Epidermal melanocyte (primary cell): ENCODE results near the gene PSMD9.
"Not testable (repeated sequence)": the region's sequence is repeated elsewhere in the genome, so short reads cannot be mapped to it uniquely, and the experiment has no call there.

Source experiments
- DNase-seq: peaks from one replicate; pipeline ENCODE4 v3.0.0; 2011; ENCODE audit warnings: low spot score; ENCODE audit not compliant: insufficient read length

Gene PSMD9

GRCh38 chr12:121873216-121873569 lies 15.4 kb upstream of the PSMD9 start:
- DNase-seq, result no peak

- no peak for DNase-seq
Measured at GRCh38 chr12:121874071-121874470, 14.5 kb upstream of the PSMD9 start.

DNA sequence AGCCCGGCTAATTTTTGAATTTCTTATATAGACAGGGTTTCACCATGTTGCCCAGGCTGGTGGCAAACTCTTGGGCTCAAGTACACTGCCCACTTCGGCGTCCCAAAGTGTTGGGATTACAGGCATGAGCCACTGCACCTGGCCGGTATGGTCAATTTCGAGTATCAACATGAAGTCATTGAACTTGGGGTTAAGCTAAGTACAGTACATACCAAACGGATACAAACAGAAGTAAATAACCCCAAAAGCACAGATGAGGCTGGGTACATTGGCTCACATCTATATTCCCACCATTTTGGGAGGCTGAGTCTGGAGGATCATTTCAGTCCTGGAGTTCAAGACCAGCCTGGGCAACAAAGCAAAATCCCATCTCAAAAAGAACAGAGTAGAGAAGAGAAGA lies 13.0 kb upstream of the PSMD9 start:
- DNase-seq, result no peak

DNA sequence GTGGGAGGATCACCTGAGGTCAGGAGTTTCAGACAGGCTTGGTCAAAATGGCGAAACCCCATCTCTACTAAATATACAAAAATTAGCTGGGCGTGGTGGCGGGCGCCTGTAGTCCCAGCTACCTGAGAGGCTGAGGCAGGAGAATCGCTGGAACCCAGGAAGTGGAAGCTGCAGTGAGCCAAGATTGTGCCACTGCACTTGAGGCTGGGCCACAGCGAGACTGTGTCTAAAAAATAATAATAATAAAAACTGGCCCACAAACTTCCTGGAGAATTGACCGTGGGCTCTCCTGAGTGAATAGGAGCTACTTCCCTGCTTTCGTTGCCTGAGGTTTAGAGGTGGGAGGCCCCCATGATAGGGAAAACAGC lies 12.5 kb upstream of the PSMD9 start:
- DNase-seq, result not testable (repeated sequence)

GRCh38 chr12:121883315-121883660 lies 5.3 kb upstream of the PSMD9 start:
- DNase-seq, result no peak

- DNase-seq, result not testable (repeated sequence)
Measured at GRCh38 chr12:121885129-121885528, 3.5 kb upstream of the PSMD9 start.

GRCh38 chr12:121888083-121888477 lies 510 bp upstream of the PSMD9 start:
- DNase-seq, result no peak

GRCh38 chr12:121889274-121889624 lies 659 bp downstream of the PSMD9 start:
- DNase-seq, result no peak

DNA sequence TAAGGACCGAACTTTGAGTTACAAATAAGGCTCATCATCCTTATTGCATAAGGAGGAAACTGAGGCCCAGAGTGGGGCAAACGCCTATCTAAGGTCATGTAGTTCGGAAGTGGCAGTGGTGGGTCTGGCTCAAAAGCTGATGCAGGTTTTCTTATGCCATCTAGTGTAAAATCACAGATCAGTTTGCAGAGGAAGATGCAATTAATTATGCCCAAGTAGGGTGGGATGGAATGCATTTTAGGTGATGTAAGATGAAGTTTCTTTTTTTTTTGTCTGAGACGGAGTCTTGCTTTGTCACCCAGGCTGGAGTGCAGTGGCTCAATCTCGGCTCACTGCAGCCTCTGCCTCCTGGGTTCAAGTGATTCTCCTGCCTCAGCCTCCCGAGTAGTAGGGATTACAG lies 1.1 kb downstream of the PSMD9 start:
- DNase-seq, result not testable (repeated sequence)

- DNase-seq, result no peak
Measured at GRCh38 chr12:121892673-121893561, 4.3 kb downstream of the PSMD9 start.

- peak; percentile 57 for DNase-seq
Measured at GRCh38 chr12:121893961-121894460, 5.4 kb downstream of the PSMD9 start.

DNA sequence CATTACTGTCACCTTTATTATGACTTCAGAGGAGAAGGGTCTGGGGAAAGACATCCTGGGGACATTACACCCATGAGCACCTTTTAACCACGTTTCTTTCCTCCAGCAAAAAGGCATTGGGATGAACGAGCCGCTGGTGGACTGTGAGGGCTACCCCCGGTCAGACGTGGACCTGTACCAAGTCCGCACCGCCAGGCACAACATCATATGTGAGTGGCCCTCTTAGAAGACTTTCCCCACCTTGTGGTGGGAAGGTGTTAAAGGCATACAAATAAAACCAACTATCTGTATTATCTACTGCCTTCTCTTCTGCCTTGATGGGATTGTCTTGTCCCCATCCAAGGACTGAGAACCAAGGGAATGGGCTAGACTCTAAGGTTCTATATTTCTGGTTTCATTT lies 6.0 kb downstream of the PSMD9 start:
- DNase-seq, result no peak

GRCh38 chr12:121898287-121898686 lies 9.7 kb downstream of the PSMD9 start:
- no peak for DNase-seq

- no peak for DNase-seq
Measured at GRCh38 chr12:121899590-121899989, 11.0 kb downstream of the PSMD9 start.

DNA sequence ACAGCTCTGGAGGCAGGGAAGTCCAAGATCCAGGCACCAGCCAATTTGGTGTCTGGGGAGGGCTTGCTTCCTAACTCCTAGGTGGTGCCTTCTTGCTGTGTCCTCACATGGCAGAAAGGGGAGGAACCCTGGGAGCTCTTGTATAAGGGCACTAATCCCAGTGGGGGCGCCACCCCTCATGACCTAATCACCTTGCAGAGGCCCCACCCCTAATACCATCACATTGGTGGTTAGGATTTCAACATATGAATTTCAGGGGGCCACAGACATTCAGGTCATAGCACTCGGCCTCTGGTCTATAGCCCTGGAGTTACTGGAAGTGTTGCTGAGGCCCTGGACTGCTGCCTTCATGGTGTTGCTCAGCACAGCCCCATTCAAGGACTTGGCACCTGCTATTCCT lies 14.6 kb downstream of the PSMD9 start:
- no peak for DNase-seq

- DNase-seq, result no peak
Measured at GRCh38 chr12:121905746-121906145, 17.2 kb downstream of the PSMD9 start.

GRCh38 chr12:121908702-121909101 lies 20.1 kb downstream of the PSMD9 start:
- DNase-seq, result no peak

DNA sequence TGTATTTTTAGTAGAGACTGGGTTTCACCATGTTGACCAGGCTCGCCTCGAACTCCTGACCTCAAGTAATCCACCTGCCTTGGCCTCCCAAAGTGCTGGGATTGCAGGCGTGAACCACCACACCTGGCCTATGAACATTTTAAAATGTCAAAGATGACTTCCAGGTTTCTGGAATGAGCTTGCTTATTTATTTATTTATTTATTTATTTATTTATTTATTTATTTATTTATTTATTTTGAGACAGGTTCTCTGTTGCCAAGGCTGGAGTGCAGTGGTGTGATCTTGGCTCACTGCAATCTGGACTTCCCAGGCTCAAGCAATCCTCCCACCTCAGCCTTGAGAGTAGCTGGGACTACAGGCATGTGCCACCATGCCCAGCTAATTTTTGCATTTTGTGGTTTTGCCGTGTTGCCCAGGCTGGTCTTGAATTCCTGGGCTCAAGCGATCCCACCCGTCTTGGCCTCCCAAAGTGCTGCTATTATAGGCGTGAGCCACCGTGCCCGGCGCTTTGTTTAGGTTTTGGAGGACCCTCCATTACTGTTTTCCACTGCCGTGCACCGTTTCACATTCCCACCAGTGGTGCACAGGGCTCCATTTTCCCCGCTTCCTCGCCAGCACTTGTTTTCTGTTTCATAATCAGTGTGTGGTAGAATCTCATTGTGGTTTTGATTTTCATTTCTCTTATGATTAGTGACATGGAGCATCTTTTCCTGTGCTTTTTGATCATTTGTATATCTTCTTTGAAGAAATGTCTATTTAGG lies 23.4 kb downstream of the PSMD9 start:
- no peak for DNase-seq

DNA sequence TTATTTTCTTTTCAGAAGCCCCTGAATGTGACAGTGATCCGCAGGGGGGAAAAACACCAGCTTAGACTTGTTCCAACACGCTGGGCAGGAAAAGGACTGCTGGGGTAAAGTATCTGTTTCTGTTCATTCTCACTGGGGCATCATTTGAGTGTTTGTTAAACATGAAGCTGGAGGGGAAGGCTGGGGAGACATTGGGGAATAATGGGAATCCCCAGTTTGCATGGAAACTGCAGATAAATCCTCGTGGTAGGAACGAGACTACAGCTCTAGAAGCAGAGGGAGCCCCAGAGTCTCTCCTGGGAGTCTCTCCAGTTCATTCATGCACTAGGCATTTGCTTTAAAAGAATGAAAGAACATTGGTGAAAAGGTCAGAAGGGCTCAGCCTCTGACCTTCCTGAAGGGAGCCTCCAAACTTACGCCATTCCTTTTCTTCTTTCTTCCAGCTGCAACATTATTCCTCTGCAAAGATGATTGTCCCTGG lies 27.3 kb downstream of the PSMD9 start:
- no peak for DNase-seq

- no peak for DNase-seq
Measured at GRCh38 chr12:121916719-121917118, 28.1 kb downstream of the PSMD9 start.

- DNase-seq, result peak; percentile 66
Measured at GRCh38 chr12:121917950-121918678, 29.5 kb downstream of the PSMD9 start, which contains the start of gene CFAP251. Gene CFAP251, plus strand, starts transcription at chr12:121918592. Its CDS starts 2,714 bp downstream, at chr12:121921306.

DNA sequence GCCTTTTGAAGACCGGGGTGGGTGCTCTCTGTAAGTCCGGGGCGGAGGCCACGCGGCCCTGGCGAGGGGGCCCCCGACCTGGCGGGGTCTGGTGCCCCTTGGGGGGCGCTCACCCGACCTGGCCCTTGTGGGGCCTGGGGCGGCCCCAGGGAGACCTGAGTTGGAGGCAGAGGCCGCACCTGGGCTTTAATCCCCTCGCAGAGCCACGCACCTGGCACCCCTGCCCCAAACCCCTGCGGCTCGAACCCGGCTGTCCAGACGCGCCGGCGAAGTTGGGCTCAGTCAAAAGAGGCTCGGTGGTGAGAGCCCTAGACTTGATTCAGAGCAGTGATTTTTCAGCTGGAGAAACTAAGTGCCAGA lies 30.1 kb downstream of the PSMD9 start:
- no peak for DNase-seq
